Subcutaneous abdominal adipose tissue (tissue), 5 donors: ENCODE measurements around the gene TOMM22.

Experiments
- H3K27ac ChIP-seq: one replicate; pipeline ENCODE4 v1.7.0; 2013; ENCODE audit warnings: low read depth, mild to moderate bottlenecking, inconsistent platforms, low read length, moderate library complexity
- H3K27me3 ChIP-seq, 5 donors: one replicate each; pipeline ENCODE4 v1.7.0; 2013; ENCODE audit warnings: low read length in 5 of 5, inconsistent platforms in 1 of 5; ENCODE audit not compliant: control insufficient read depth in 5 of 5, insufficient read depth in 4 of 5
- H3K36me3 ChIP-seq, 5 donors: one replicate each; pipeline ENCODE4 v1.7.0; 2013; ENCODE audit warnings: low read length in 5 of 5; ENCODE audit not compliant: control insufficient read depth in 5 of 5, insufficient read depth in 5 of 5
- H3K4me1 ChIP-seq, 5 donors: one replicate each; pipeline ENCODE4 v1.7.0; 2013; ENCODE audit warnings: low read length in 5 of 5, mild to moderate bottlenecking in 3 of 5, moderate library complexity in 1 of 5; ENCODE audit not compliant: control insufficient read depth in 5 of 5, insufficient read depth in 5 of 5
- H3K4me3 ChIP-seq, 5 donors: one replicate each; pipeline ENCODE4 v1.7.0; 2013; ENCODE audit warnings: low read length in 5 of 5, low read depth in 1 of 5
- H3K9ac ChIP-seq, 5 donors: one replicate each; pipeline ENCODE4 v1.7.0; 2013; ENCODE audit warnings: low read length in 5 of 5, mild to moderate bottlenecking in 4 of 5, moderate library complexity in 3 of 5
- H3K9me3 ChIP-seq, 5 donors: one replicate each; pipeline ENCODE4 v1.7.0; 2013; ENCODE audit warnings: low read length in 5 of 5; ENCODE audit not compliant: control insufficient read depth in 5 of 5
- donor health status: healthy.
- donor health status: healthy.
- donor health status: healthy.
- donor health status: healthy.
- donor health status: healthy.

TOMM22 gene

DNA sequence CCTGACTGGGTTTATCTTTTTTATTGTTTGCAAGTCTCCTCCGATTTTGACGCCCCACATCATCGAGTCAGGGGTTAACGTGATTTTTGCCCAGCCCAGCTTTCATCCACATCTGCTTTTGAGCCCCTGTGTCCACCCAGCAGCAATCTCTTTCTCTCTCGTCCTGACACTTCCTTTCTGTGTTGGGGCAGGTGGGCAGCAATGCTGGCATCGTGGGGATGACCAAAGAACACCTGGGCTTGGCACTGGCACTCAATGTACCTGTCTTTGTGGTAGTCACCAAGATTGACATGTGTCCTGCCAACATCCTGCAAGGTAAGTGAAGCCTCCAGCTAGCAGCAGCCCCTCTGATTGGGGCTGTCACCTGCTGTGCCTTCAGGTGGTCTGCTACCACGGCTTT is 39.8 kb downstream of the TOMM22 start:
- Histone ChIP-seq H3K27ac (no peak overlapping the region), H3K9me3 (no peaks in the 10 kb centered on the region), H3K4me1 (peaks cover 0 to 11% (median 6%) of the 10 kb centered on the region in 5 donors), H3K9ac (no peak overlapping the region), H3K4me3 (no peak overlapping the region), H3K36me3 (peaks cover 8 to 72% (median 62%) of the 10 kb centered on the region in 5 donors), H3K27me3 (no peaks in the 10 kb centered on the region)

- Histone ChIP-seq H3K9me3 (no peaks in the 10 kb centered on the region), H3K27ac (no peak overlapping the region), H3K27me3 (no peaks in the 10 kb centered on the region), H3K9ac (no peak overlapping the region), H3K4me3 (no peak overlapping the region), H3K36me3 (peaks cover 8 to 84% (median 74%) of the 10 kb centered on the region in 5 donors), H3K4me1 (peaks cover 3 to 11% (median 9%) of the 10 kb centered on the region in 5 donors)
Observed at GRCh38 chr22:38724176-38724575, 42.4 kb downstream of the TOMM22 start.

GRCh38 chr22:38724926-38725571 is 43.3 kb downstream of the TOMM22 start:
- no peak overlapping the region for H3K27ac ChIP-seq
- H3K36me3 ChIP-seq: peaks cover 8 to 91% (median 83%) of the 10 kb centered on the region in 5 donors
- peaks cover 3 to 15% (median 9%) of the 10 kb centered on the region in 5 donors for H3K4me1 ChIP-seq
- H3K9me3 ChIP-seq: no peaks in the 10 kb centered on the region
- no peaks in the 10 kb centered on the region for H3K27me3 ChIP-seq
- H3K4me3 ChIP-seq: no peak overlapping the region
- H3K9ac ChIP-seq: no peak overlapping the region

- H3K4me1 ChIP-seq: peaks cover 3 to 15% (median 9%) of the 10 kb centered on the region in 5 donors
- H3K36me3 ChIP-seq: peaks cover 8 to 97% (median 93%) of the 10 kb centered on the region in 5 donors
- no peak overlapping the region for H3K27ac ChIP-seq
- H3K27me3 ChIP-seq: no peaks in the 10 kb centered on the region
- no peak overlapping the region for H3K9ac ChIP-seq
- H3K9me3 ChIP-seq: no peaks in the 10 kb centered on the region
- no peak overlapping the region for H3K4me3 ChIP-seq
Observed at GRCh38 chr22:38725900-38726655, 44.3 kb downstream of the TOMM22 start.

DNA sequence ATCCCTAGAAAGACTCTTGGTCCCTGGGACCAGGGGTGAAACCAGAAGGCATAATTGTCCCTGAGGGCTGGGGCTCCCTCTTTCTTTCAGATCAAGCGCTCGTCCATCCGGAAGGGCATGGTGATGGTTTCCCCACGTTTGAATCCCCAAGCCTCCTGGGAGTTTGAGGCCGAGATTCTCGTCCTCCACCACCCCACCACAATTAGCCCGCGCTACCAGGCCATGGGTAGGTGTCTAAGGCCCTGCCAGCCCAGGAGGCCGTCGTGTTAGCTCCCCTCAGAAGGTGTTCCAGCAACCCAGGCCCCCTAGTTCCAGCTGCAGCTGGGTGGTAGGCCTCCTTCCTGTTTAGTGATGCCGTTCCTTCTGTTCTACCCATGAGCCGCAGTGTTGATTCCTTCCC is 45.4 kb downstream of the TOMM22 start:
- Histone ChIP-seq H3K9ac (no peak overlapping the region), H3K27me3 (no peaks in the 10 kb centered on the region), H3K4me1 (peaks cover 3 to 15% (median 9%) of the 10 kb centered on the region in 5 donors), H3K9me3 (no peaks in the 10 kb centered on the region), H3K27ac (no peak overlapping the region), H3K36me3 (peaks cover 8 to 100% (median 98%) of the 10 kb centered on the region in 5 donors), H3K4me3 (no peak overlapping the region)

DNA sequence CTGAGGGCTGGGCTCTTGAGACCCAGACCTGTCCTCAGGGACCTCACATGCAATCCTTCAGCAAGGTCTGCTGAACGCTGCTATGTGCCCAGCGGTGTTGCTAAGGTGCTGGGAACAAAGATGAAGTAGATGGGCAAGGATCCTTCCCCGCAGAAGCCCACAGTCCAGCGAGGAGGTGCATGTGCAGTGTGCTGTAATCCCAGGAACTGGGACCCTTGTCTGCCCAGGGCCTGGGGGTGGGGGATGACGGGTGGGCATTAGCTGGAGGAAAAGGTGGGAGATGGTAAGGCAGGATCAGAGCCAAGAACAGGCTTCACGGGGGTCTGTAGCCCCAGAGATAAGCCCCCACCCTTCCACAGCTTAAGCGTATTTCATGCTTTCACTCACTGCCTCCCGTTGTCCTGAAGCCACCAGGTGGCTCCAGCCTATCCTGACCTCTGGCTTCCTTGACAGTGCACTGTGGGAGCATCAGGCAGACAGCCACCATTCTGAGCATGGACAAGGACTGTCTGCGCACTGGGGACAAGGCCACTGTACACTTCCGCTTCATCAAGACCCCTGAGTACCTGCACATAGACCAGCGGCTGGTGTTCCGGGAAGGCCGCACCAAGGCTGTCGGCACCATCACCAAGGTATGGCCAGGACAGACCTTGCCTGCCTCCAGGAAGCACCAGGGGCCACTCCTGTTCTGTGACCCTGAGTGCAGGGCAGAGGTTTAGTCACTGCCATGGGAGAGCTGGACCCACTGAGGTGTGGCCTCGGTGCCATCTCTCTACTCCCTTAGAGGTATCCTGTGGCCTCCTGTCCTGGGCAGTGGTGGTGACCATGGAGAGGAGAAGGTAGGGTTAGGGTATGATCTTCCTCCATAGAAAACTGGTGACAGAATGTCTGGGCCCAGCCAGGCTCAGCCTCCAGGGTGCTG is 46.0 kb downstream of the TOMM22 start:
- Histone ChIP-seq H3K27ac (no peak overlapping the region), H3K27me3 (no peaks in the 10 kb centered on the region), H3K4me3 (no peak overlapping the region), H3K9me3 (no peaks in the 10 kb centered on the region), H3K36me3 (peaks cover 3 to 98% (median 94%) of the 10 kb centered on the region in 5 donors), H3K4me1 (peaks cover 3 to 16% (median 9%) of the 10 kb centered on the region in 5 donors), H3K9ac (no peak overlapping the region)

GRCh38 chr22:38728871-38729796 is 47.4 kb downstream of the TOMM22 start:
- no peak overlapping the region for H3K9ac ChIP-seq
- H3K9me3 ChIP-seq: no peaks in the 10 kb centered on the region
- no peak overlapping the region for H3K4me3 ChIP-seq
- H3K27me3 ChIP-seq: no peaks in the 10 kb centered on the region
- H3K36me3 ChIP-seq: peaks cover 0 to 95% (median 90%) of the 10 kb centered on the region in 5 donors
- peaks cover 8 to 29% (median 20%) of the 10 kb centered on the region in 5 donors for H3K4me1 ChIP-seq
- H3K27ac ChIP-seq: no peak overlapping the region

GRCh38 chr22:38729946-38730345 is 48.2 kb downstream of the TOMM22 start:
- no peak overlapping the region for H3K9ac ChIP-seq
- no peaks in the 10 kb centered on the region for H3K9me3 ChIP-seq
- H3K4me3 ChIP-seq: no peak overlapping the region
- H3K27ac ChIP-seq: no peak overlapping the region
- H3K27me3 ChIP-seq: no peaks in the 10 kb centered on the region
- H3K4me1 ChIP-seq: peaks cover 9 to 35% (median 27%) of the 10 kb centered on the region in 5 donors
- H3K36me3 ChIP-seq: peaks cover 0 to 95% (median 88%) of the 10 kb centered on the region in 5 donors

DNA sequence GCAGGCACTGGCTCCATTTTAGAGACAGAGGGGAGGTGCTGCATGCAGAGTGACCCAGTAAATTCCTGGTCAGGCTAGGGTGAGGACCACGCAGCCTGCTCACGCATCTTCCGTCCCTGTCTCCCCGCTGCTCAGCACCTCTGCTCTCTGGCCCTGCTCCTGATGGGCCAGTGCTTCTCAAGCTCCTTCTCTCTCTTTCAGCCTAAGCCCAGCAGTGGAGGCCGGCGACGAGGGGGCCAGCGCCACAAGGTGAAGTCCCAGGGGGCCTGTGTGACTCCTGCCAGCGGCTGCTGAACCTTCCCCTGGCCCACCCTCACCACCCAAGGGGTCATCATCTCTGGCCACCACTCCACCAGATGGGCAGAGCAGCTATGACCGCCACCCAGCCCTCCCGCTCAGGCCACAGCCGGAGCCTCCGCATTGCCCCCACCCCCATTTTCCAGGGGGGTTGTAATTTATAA is 48.7 kb downstream of the TOMM22 start:
- no peak overlapping the region for H3K4me3 ChIP-seq
- H3K27ac ChIP-seq: no peak overlapping the region
- H3K36me3 ChIP-seq: peaks cover 0 to 94% (median 88%) of the 10 kb centered on the region in 5 donors
- no peaks in the 10 kb centered on the region for H3K9me3 ChIP-seq
- no peak overlapping the region for H3K9ac ChIP-seq
- H3K4me1 ChIP-seq: peaks cover 9 to 35% (median 28%) of the 10 kb centered on the region in 5 donors
- H3K27me3 ChIP-seq: no peaks in the 10 kb centered on the region
